ENCODE data around the gene PTPRE. TPM values are rescaled to one million over a fixed set of nuclear protein-coding genes. Genes with fewer than 3 reads are reported as not detected.

The PTPRE gene
- total and polyA plus RNA-seq, 2 of the 4 experiments (the other 2 are of a cell fraction) = 0.34 to 0.54 TPM

- no peaks in the 10 kb centered on the region for H3K9me1 ChIP-seq (ENCODE audit: insufficient read depth, low read length)
- H3K9me3 ChIP-seq (ENCODE audit: control insufficient read depth, insufficient read depth, low read length) = no peaks in the 10 kb centered on the region
- no peaks in the 10 kb centered on the region for H3K27me3 ChIP-seq (ENCODE audit: control insufficient read depth, insufficient read depth, low read length)
- no peak overlapping the region for H4K91ac ChIP-seq (ENCODE audit: insufficient read depth, low read depth, low read length)
- no peak overlapping the region for H3K18ac ChIP-seq (ENCODE audit: low read depth, low read length)
- H3K14ac ChIP-seq (replicated peaks; ENCODE audit: low read depth, low read length) = no peak overlapping the region
- H3K4ac ChIP-seq (ENCODE audit: low read depth, low read length) = no peak overlapping the region
- DNase-seq (no peak), ATAC-seq (ENCODE audit: low read depth) (no peak)
- BruUV-seq (replicated peaks) = no TSS peak
- dilution Hi-C loops (cut with HindIII; ENCODE audit: low sequenced_read_pairs, unreplicated experiment) (no loop called here), intact Hi-C loops (cut with micrococcal nuclease) (no loop called here), in situ Hi-C loops (cut with MboI; ENCODE audit: low sequenced_read_pairs) (no loop called here)
- no peak overlapping the region for H2AFZ ChIP-seq (replicated peaks; ENCODE audit: low read length, poor library complexity)
- H4K20me1 ChIP-seq (ENCODE audit: insufficient read depth, low read length) = no peaks in the 10 kb centered on the region
- H4K5ac ChIP-seq (ENCODE audit: low read depth, low read length) = no peak overlapping the region
- H2BK20ac ChIP-seq (ENCODE audit: low read depth, low read length) = no peak overlapping the region
- TF ChIP-seq ELK1 (IDR thresholded peaks at IDR 0.05; ENCODE audit: borderline replicate concordance, low read depth, low read length) (no peak), BHLHE40 (IDR thresholded peaks at IDR 0.05; ENCODE audit: low read depth, low read length) (no peak), MAFK (IDR thresholded peaks at IDR 0.05; ENCODE audit: low read depth, low read length) (no peak), POLR2A (IDR thresholded peaks at IDR 0.05; ENCODE audit: low read depth, low read length) (no peak), NFE2L2 (IDR thresholded peaks at IDR 0.05; ENCODE audit: low read depth, low read length) (no peak), FOS (IDR thresholded peaks at IDR 0.05; ENCODE audit: low read depth, low read length) (no peak), MAZ (IDR thresholded peaks at IDR 0.05; ENCODE audit: borderline replicate concordance, low read depth, low read length) (no peak), SMC3 (IDR thresholded peaks at IDR 0.05; ENCODE audit: low read depth, low read length) (no peak), MXI1 (IDR thresholded peaks at IDR 0.05; ENCODE audit: borderline replicate concordance, low read depth, low read length) (no peak), CHD1 (IDR thresholded peaks at IDR 0.05; ENCODE audit: low read depth, low read length) (no peak), RAD21 (IDR thresholded peaks at IDR 0.05; ENCODE audit: low read length) (no peak), CEBPB (IDR thresholded peaks at IDR 0.05; ENCODE audit: low read depth, low read length) (no peak), CTCF (conservative IDR thresholded peaks at IDR 0.05; ENCODE audit: low read depth, low read length) (no peak), RFX5 (IDR thresholded peaks at IDR 0.05; ENCODE audit: low read depth, low read length) (no peak), RCOR1 (IDR thresholded peaks at IDR 0.05; ENCODE audit: insufficient replicate concordance, low read length) (no peak)
- TF ChIP-seq, protein P1, sequence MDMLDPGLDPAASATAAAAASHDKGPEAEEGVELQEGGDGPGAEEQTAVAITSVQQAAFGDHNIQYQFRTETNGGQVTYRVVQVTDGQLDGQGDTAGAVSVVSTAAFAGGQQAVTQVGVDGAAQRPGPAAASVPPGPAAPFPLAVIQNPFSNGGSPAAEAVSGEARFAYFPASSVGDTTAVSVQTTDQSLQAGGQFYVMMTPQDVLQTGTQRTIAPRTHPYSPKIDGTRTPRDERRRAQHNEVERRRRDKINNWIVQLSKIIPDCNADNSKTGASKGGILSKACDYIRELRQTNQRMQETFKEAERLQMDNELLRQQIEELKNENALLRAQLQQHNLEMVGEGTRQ (IDR thresholded peaks at IDR 0.05; ENCODE audit: low read depth, low read length) = no peak
- no peak overlapping the region for H4K8ac ChIP-seq (ENCODE audit: low read depth in 2 of 2, low read length in 2 of 2)
- H3K4me1 ChIP-seq (ENCODE audit: control insufficient read depth, insufficient read depth, low read length) = peaks cover 3% of the 10 kb centered on the region; the same call in 1 of the 2 replicates
- no peak overlapping the region for H3K4me3 ChIP-seq (ENCODE audit: insufficient read depth, low read depth, low read length)
- H3K36me3 ChIP-seq (ENCODE audit: control insufficient read depth, insufficient read depth, low read length) = no peaks in the 10 kb centered on the region
- H3K27ac ChIP-seq (ENCODE audit: insufficient read depth, low read length) = no peak overlapping the region
- POLR2A ChIA-PET (ENCODE audit: unreplicated experiment) = no interaction called here
- no peak overlapping the region for H3K9ac ChIP-seq (ENCODE audit: low read depth, low read length)
- no peaks in the 10 kb centered on the region for H3K79me1 ChIP-seq (ENCODE audit: low read depth in 1 of 2, low read length in 2 of 2)
- no peak overlapping the region for H3K23ac ChIP-seq (ENCODE audit: low read depth, low read length)
- no peak overlapping the region for H2AK9ac ChIP-seq (replicated peaks; ENCODE audit: low read depth, low read length, poor library complexity)
- H3K56ac ChIP-seq (ENCODE audit: extremely low read depth, insufficient read depth, low read length) = no peak overlapping the region
- CTCF ChIA-PET = no interaction called here
- no peak overlapping the region for H2BK5ac ChIP-seq (ENCODE audit: low read depth, low read length, poor library complexity, severe bottlenecking)
- H2AK5ac ChIP-seq (ENCODE audit: low read depth, low read length) = no peak overlapping the region
- no peak overlapping the region for H2BK120ac ChIP-seq (ENCODE audit: low read depth, low read length)
- H3K4me2 ChIP-seq (ENCODE audit: low read depth, low read length) = no peak overlapping the region
- H2BK15ac ChIP-seq (ENCODE audit: low read depth, low read length) = no peak overlapping the region
- WGBS, 2 experiments (ENCODE audit: extremely low coverage in 2 of 2, insufficient read length in 1 of 2) = no CpG with 5 or more reads among the region's 4 CpGs
Measured at GRCh38 chr10:127980898-127981297, 74.0 kb downstream of the PTPRE start.
